Measurements from ENCODE around the gene DAD1. TPM values are rescaled to one million over a fixed set of nuclear protein-coding genes. Genes with fewer than 3 reads are reported as not detected.

Gene DAD1
- total RNA-seq, 1 experiment from 2014 or later: 166 TPM

DNA sequence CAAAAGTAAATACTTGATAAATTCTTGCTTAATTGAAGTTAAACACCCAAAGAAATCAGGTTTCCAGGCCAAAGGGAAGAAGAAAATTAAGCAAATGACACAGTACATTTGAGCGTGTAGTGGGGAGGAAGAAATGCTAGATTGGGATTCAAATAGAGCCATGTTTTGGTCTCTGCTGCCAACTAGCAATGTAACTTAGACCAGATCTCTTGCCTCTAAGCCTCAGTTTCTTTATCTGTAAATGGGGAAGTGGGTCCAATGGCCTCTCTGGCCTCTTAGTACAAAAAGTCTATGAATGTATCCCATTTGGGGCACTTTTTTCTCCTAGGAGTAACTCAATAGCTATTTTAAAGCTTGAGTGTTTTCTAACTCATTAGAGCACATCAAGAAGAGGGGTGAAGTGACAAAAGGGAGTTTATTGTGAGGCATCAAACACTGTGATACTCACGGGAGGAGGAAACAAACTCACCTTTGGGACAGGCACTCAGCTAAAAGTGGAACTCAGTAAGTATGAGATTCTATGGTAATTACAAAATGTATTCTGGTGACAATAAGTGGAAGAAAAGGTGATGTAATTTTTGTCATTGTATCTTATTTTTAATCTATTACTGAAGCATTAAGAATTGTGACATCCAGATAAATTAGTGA lies 55.8 kb downstream of the DAD1 start:
- intact Hi-C loops (cut with micrococcal nuclease): no loop called here
- Mint-ChIP-seq H3K4me1 (ENCODE audit: insufficient read depth, unreplicated experiment) (peaks cover 25% of the 10 kb centered on the region), H3K9me3 (ENCODE audit: unreplicated experiment) (no peaks in the 10 kb centered on the region), H3K27ac (ENCODE audit: low read depth, unreplicated experiment) (no peak overlapping the region), H3K4me3 (ENCODE audit: unreplicated experiment) (no peak overlapping the region), H3K27me3 (ENCODE audit: insufficient read depth, unreplicated experiment) (no peaks in the 10 kb centered on the region), H3K36me3 (ENCODE audit: insufficient read depth, unreplicated experiment) (no peaks in the 10 kb centered on the region)
- no TSS peak for BruUV-seq (replicated peaks)
- TF ChIP-seq, protein P1, sequence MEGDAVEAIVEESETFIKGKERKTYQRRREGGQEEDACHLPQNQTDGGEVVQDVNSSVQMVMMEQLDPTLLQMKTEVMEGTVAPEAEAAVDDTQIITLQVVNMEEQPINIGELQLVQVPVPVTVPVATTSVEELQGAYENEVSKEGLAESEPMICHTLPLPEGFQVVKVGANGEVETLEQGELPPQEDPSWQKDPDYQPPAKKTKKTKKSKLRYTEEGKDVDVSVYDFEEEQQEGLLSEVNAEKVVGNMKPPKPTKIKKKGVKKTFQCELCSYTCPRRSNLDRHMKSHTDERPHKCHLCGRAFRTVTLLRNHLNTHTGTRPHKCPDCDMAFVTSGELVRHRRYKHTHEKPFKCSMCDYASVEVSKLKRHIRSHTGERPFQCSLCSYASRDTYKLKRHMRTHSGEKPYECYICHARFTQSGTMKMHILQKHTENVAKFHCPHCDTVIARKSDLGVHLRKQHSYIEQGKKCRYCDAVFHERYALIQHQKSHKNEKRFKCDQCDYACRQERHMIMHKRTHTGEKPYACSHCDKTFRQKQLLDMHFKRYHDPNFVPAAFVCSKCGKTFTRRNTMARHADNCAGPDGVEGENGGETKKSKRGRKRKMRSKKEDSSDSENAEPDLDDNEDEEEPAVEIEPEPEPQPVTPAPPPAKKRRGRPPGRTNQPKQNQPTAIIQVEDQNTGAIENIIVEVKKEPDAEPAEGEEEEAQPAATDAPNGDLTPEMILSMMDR (IDR thresholded peaks at IDR 0.05; ENCODE audit: unreplicated experiment): no peak
- CTCF ChIA-PET: interaction anchor here (0.8 to 2.2 kb wide), 4 partner anchors 8 to 60 kb away, joined by 3 to 6 read pairs (median 4); no protein-coding TSS in a partner anchor
- no peak for DNase-seq (ENCODE audit: unreplicated experiment)
- POLR2A ChIA-PET: interaction anchor here (0.6 to 0.7 kb wide), 3 partner anchors 14 to 533 kb away, joined by 3 to 4 read pairs (median 4); no protein-coding TSS in a partner anchor

DNA sequence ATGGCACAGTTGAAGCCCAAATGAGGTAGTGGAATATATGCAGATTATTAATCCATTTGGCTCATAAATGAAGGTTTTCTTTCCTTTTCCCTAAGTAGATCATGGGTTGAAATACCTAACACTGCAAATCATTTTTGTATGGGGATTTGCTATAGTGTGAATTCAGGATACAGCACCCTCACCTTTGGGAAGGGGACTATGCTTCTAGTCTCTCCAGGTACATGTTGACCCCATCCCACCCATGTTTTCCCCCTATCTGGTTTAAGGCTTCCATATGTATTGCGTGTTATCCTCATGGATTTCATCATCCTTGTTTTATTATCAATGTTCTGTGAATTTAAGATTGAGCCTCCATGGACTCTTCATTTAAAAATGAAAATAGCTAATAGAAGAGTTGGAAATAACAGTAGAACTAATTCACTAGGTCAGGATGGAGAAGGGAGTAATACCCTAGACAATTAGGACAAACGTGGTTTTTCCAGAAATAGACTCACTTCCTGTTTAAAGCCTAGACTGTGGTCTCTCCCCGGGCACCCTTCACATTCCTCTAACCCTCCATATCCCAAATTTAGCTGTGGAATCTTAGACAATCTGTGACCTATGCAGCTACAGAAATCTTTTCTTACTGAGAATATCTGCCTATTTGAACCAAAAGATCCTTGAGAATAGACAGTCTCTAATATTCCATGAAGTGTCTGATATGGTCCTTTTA lies 56.5 kb downstream of the DAD1 start:
- Mint-ChIP-seq H3K27me3 (ENCODE audit: insufficient read depth, unreplicated experiment) (no peaks in the 10 kb centered on the region), H3K4me3 (ENCODE audit: unreplicated experiment) (no peak overlapping the region), H3K4me1 (ENCODE audit: insufficient read depth, unreplicated experiment) (peaks cover 20% of the 10 kb centered on the region), H3K27ac (ENCODE audit: low read depth, unreplicated experiment) (no peak overlapping the region), H3K9me3 (ENCODE audit: unreplicated experiment) (no peaks in the 10 kb centered on the region), H3K36me3 (ENCODE audit: insufficient read depth, unreplicated experiment) (no peaks in the 10 kb centered on the region)
- TF ChIP-seq, protein P1 (IDR thresholded peaks at IDR 0.05; ENCODE audit: unreplicated experiment): no peak
- ChIA-PET CTCF (interaction anchor here (1.1 to 2.2 kb wide), 5 partner anchors 9 to 59 kb away, joined by 4 to 6 read pairs (median 4); no protein-coding TSS in a partner anchor), POLR2A (interaction anchor here (0.7 kb wide), 1 partner anchor 15 kb away, joined by 4 read pairs; no protein-coding TSS in a partner anchor)
- intact Hi-C loops (cut with micrococcal nuclease): no loop called here
- BruUV-seq (replicated peaks): no TSS peak
- DNase-seq (ENCODE audit: unreplicated experiment): no peak

DNA sequence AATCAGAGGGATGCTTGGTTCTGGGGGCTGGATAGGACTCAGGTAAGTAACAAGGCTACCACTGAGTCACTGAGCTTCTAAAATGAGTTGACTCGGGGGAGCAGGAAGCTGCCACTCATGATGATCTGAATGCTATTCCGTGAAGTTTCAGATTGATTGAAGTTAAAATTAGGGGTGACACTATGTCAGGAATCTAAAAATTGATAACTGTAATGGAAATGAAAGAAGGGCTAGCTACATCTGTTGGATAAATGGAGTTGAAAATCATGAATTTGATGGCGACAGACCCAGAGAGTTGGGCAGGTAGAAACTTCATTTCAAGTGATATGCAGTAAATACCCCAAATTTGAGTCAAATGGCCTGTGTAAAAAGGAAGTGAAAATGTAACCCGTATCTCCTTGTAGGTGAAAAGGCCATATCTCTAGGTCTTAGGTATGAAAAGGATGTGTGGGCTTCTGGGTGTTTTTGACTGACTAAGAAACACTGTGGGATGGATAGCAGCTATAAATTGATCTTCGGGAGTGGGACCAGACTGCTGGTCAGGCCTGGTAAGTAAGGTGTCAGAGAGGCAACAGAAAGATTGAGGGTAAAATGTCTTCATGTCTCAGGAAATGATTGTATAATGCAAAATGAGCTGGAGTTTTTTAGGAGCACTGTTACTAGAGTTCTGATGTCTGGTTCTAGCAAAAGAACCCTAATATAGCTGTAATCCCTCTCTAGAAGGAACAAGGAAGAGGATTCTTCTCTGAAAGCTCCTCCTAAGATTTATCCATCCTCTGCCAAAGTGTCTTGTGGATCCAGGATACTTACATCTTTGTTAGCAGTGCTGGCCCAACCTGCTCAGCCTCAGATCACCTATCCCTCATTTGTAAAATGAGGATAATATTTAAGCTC lies 57.3 kb downstream of the DAD1 start:
- no peaks in the 10 kb centered on the region for H3K36me3 Mint-ChIP-seq (ENCODE audit: insufficient read depth, unreplicated experiment)
- intact Hi-C loops (cut with micrococcal nuclease): no loop called here

More for the DNA sequence above, 57.3 kb downstream of the DAD1 start:
- H3K27me3 Mint-ChIP-seq (ENCODE audit: insufficient read depth, unreplicated experiment): no peaks in the 10 kb centered on the region
- no peak for DNase-seq (ENCODE audit: unreplicated experiment)
- CTCF ChIA-PET: interaction anchor here (0.7 to 2.2 kb wide), 7 partner anchors 10 to 212 kb away, joined by 3 to 6 read pairs (median 4); no protein-coding TSS in a partner anchor
- no peak overlapping the region for H3K4me3 Mint-ChIP-seq (ENCODE audit: unreplicated experiment)
- TF ChIP-seq, protein P1 (IDR thresholded peaks at IDR 0.05; ENCODE audit: unreplicated experiment): no peak
- H3K9me3 Mint-ChIP-seq (ENCODE audit: unreplicated experiment): no peaks in the 10 kb centered on the region
- H3K27ac Mint-ChIP-seq (ENCODE audit: low read depth, unreplicated experiment): no peak overlapping the region
- BruUV-seq (replicated peaks): no TSS peak
- H3K4me1 Mint-ChIP-seq (ENCODE audit: insufficient read depth, unreplicated experiment): peaks cover 13% of the 10 kb centered on the region
- POLR2A ChIA-PET: no interaction called here

Measured in MCF 10A (cell line).